DMS 273 (cell line): Measurements from ENCODE around the gene NEK4.
"Not testable (repeated sequence)": the region's sequence is repeated elsewhere in the genome, so short reads cannot be mapped to it uniquely, and the experiment has no call there.

ENCODE experiments used
- DNase-seq: peaks from one replicate; lab custom pipeline; 2025; ENCODE audit not compliant: unreplicated experiment; lab: John Stamatoyannopoulos, UW

Gene NEK4

GRCh38 chr3:52743152-52743551 lies 27.6 kb downstream of the NEK4 start:
- DNase-seq, result no peak

- DNase-seq, result peak; percentile 35
Observed at GRCh38 chr3:52742418-52743041, 28.2 kb downstream of the NEK4 start.

GRCh38 chr3:52739730-52740129 lies 31.0 kb downstream of the NEK4 start:
- no peak for DNase-seq

- no peak for DNase-seq
Observed at GRCh38 chr3:52733256-52733891, 37.4 kb downstream of the NEK4 start.

GRCh38 chr3:52731590-52731989 lies 39.1 kb downstream of the NEK4 start:
- no peak for DNase-seq

- DNase-seq, result no peak
Observed at GRCh38 chr3:52730681-52731080, 40.1 kb downstream of the NEK4 start.

- DNase-seq, result not testable (repeated sequence)
Observed at GRCh38 chr3:52728753-52729152, 42.0 kb downstream of the NEK4 start.

- no peak for DNase-seq
Observed at GRCh38 chr3:52724511-52724910, 46.2 kb downstream of the NEK4 start.

- no peak for DNase-seq
Observed at GRCh38 chr3:52723935-52724334, 46.8 kb downstream of the NEK4 start.

GRCh38 chr3:52722491-52722890 lies 48.2 kb downstream of the NEK4 start:
- no peak for DNase-seq

- no peak for DNase-seq
Observed at GRCh38 chr3:52721730-52722008, 49.1 kb downstream of the NEK4 start.

- no peak for DNase-seq
Observed at GRCh38 chr3:52721002-52721729, 49.6 kb downstream of the NEK4 start.

- DNase-seq, result no peak
Observed at GRCh38 chr3:52719618-52720017, 51.1 kb downstream of the NEK4 start.

GRCh38 chr3:52715714-52716305 lies 54.9 kb downstream of the NEK4 start:
- DNase-seq, result no peak

- DNase-seq, result no peak
Observed at GRCh38 chr3:52714335-52715302, 56.1 kb downstream of the NEK4 start.

- DNase-seq, result no peak
Observed at GRCh38 chr3:52712291-52713212, 58.2 kb downstream of the NEK4 start.

GRCh38 chr3:52710512-52710911 lies 60.2 kb downstream of the NEK4 start:
- DNase-seq, result no peak

- DNase-seq, result no peak
Observed at GRCh38 chr3:52707585-52707984, 63.2 kb downstream of the NEK4 start.

- peak; percentile 91 for DNase-seq
Observed at GRCh38 chr3:52705688-52706686, 64.8 kb downstream of the NEK4 start, which contains the start of the genes GLT8D1 and SPCS1. Gene GLT8D1 (minus strand): TSS chr3:52705791. CDS start chr3:52700460, 5,331 bp downstream. Gene SPCS1 (plus strand): TSS chr3:52706106. CDS start chr3:52706247, 141 bp downstream.
